Measurements from ENCODE around the gene ADRA2C.

DNA sequence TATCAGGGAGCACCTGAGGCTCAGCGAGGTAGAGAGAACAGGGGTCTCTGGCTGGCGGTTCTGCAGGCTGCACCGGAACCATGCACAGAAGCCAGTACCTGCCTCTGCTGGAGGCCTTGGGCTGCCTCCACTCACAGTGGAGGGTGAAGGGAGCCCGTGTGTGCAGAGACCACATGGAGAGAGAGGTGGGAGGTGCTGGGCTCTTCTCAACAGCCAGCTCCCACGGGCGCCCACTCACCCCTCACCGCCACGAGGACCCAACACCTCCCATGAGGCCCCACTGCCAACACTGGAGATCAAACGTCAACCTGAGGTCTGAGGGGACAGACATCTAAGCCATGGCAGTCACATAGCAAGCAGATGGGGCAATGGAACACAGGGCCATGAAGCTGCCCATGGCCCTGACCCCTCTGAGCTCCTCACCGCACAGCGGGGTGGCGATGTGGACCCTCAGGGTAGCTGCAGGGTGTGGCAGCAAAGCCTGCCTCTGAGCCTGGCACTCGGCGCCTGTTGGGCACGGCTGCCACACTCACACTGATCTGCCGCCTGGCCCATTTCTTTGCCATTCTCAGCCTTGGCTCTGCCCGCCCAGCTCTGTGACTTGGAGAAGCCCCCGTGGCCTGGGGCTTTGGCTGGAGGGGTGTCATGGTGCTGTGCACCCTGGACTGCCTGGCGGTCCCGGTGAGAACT is 44.8 kb downstream of the ADRA2C start:
- TF ChIP-seq, protein P1, sequence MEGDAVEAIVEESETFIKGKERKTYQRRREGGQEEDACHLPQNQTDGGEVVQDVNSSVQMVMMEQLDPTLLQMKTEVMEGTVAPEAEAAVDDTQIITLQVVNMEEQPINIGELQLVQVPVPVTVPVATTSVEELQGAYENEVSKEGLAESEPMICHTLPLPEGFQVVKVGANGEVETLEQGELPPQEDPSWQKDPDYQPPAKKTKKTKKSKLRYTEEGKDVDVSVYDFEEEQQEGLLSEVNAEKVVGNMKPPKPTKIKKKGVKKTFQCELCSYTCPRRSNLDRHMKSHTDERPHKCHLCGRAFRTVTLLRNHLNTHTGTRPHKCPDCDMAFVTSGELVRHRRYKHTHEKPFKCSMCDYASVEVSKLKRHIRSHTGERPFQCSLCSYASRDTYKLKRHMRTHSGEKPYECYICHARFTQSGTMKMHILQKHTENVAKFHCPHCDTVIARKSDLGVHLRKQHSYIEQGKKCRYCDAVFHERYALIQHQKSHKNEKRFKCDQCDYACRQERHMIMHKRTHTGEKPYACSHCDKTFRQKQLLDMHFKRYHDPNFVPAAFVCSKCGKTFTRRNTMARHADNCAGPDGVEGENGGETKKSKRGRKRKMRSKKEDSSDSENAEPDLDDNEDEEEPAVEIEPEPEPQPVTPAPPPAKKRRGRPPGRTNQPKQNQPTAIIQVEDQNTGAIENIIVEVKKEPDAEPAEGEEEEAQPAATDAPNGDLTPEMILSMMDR (IDR thresholded peaks at IDR 0.05) = no peak
- TF ChIP-seq ZFX (IDR thresholded peaks at IDR 0.05; ENCODE audit: borderline replicate concordance) = no peak
